Measurements from ENCODE around the gene CHST8. TPM values are rescaled to one million over a fixed set of nuclear protein-coding genes. Genes with fewer than 3 reads are reported as not detected.
A peak's percentile ranks its signal among the peaks of the same experiment; 100 is the strongest.

The CHST8 gene
- total and polyA plus RNA-seq, 2 of the 13 experiments (the other 11 are each of a cell fraction or from before 2014, with no cell fraction given) = not detected

DNA sequence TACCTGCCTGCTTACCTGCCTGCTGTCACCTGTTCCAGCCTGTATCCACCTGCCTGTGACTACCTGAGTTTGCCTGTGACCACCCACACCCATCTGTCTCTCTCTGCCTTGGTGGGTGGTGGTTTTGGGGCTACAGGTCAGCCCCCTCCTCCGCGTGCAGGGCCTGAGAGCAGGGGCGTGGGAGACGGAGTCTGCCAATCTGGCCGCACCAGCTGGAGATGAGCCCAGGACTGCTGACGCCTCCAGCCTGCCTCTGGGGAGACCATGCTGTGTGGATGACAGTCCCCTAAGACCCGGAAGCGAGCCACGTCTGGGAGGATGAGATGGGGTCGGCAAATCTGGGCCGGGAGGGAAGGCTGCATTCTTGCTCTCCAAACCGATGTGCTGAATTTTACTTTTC, 159.0 kb downstream of the CHST8 start (continued):
- TF ChIP-seq, protein P1, sequence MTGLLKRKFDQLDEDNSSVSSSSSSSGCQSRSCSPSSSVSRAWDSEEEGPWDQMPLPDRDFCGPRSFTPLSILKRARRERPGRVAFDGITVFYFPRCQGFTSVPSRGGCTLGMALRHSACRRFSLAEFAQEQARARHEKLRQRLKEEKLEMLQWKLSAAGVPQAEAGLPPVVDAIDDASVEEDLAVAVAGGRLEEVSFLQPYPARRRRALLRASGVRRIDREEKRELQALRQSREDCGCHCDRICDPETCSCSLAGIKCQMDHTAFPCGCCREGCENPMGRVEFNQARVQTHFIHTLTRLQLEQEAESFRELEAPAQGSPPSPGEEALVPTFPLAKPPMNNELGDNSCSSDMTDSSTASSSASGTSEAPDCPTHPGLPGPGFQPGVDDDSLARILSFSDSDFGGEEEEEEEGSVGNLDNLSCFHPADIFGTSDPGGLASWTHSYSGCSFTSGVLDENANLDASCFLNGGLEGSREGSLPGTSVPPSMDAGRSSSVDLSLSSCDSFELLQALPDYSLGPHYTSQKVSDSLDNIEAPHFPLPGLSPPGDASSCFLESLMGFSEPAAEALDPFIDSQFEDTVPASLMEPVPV (CRISPR knock-in tag; IDR thresholded peaks at IDR 0.05) = no peak
- no peak for TF ChIP-seq GABPB1 (CRISPR knock-in tag; IDR thresholded peaks at IDR 0.05)
- no peak for TF ChIP-seq KLF13 (CRISPR knock-in tag; IDR thresholded peaks at IDR 0.05)
- TF ChIP-seq ZNF720 (CRISPR knock-in tag; IDR thresholded peaks at IDR 0.05) = no peak
- no peak for TF ChIP-seq ZNF180 (CRISPR knock-in tag; IDR thresholded peaks at IDR 0.05; ENCODE audit: borderline replicate concordance, low read depth)

DNA sequence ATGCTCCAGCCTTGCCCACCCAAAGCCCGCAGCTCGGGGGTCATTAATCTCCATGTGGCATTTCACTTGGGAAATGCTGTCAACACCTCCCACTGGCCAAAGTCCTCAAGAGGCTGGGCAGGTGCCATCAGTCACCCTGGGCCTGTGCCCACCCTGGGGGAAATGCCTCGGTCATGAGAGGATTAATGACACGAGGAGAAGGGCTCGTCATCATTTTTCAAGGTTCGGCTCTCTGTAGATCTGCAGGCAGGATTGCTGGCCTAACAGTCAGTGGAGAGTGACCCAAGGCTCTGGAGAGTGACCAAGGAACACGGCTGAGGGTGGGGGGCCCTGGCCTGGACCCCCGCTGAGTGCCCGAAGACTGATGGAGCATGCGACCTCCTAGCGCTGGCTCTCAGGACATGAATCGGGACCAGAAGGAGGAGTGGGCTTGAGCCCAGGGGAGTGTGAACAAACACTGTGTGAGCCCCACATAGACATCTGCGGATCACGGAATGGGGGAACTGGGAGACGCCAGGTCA, 159.7 kb downstream of the CHST8 start:
- Histone ChIP-seq H3K4me3 (replicated peaks in 1 of 3; ENCODE audit: insufficient read depth in 1 of 3, low read depth in 2 of 3, low read length in 3 of 3) (no peak overlapping the region), H3K9me3 (ENCODE audit: low read length) (no peaks in the 10 kb centered on the region), H3K36me3 (replicated peaks in 1 of 2; ENCODE audit: control insufficient read depth in 1 of 2, insufficient read depth in 2 of 2, low read length in 2 of 2) (no peaks in the 10 kb centered on the region), H3K79me2 (ENCODE audit: insufficient read depth, low read length) (no peaks in the 10 kb centered on the region), H4K20me1 (ENCODE audit: insufficient read depth, low read length) (no peaks in the 10 kb centered on the region), H3K4me1 (ENCODE audit: insufficient read depth, low read length) (peaks cover 7% of the 10 kb centered on the region), H3K27ac (ENCODE audit: extremely low read length, insufficient read depth, low read length) (no peak overlapping the region), H3K27me3 (ENCODE audit: control insufficient read depth in 1 of 2, insufficient read depth in 2 of 2, low read length in 2 of 2) (peaks cover 10 to 67% of the 10 kb centered on the region in 2 experiments), H3K4me2 (ENCODE audit: low read depth, low read length) (no peak overlapping the region), H3K9ac (ENCODE audit: insufficient read depth, low read depth, low read length) (no peak overlapping the region), H2AFZ (ENCODE audit: low read length) (no peak overlapping the region)
- no peak for FAIRE-seq
- DNase-seq (ENCODE audit: low spot score) = no peak
- TF ChIP-seq MBNL3 (CRISPR knock-in tag; conservative IDR thresholded peaks at IDR 0.05) (no peak), HNF4A (CRISPR knock-in tag; IDR thresholded peaks at IDR 0.05) (no peak), CREB1 (IDR thresholded peaks at IDR 0.05) (0 out of 2 replicates have a peak, but pooled peaks have one; percentile 27), CREB1 (CRISPR knock-in tag; IDR thresholded peaks at IDR 0.05) (no peak)
- no peak for ATAC-seq
- POLR2A ChIA-PET = no interaction called here
- 37% methylated on average over 9 of the region's 15 CpGs for WGBS (ENCODE audit: low lambda C conversion rate)
- no TSS peak for BruUV-seq (replicated peaks)
- in situ Hi-C loops (cut with HindIII; ENCODE audit: extremely low pct_ligation_motif_present, low pct_unique_long_range_greater_than_20kb) (no loop called here), intact Hi-C loops (cut with micrococcal nuclease; ENCODE audit: unreplicated experiment) (no loop called here)
- CTCF ChIA-PET (ENCODE audit: low intra/inter-chr PET ratio, low total read pairs) = no interaction called here

Measured in HepG2 (cell line).